D721Med (cell line): ENCODE data around the gene TM4SF1.

Source experiments
- DNase-seq: peaks from one replicate; pipeline ENCODE4 v3.0.0; 2011; ENCODE audit warnings: low spot score; ENCODE audit not compliant: insufficient read length
- FAIRE-seq: peaks from 2 replicates; lab custom pipeline; 2011; peaks lifted over from hg19 to GRCh38; lab: Jason Lieb, UNC
- CTCF ChIP-seq: IDR thresholded peaks from 2 replicates; pipeline ENCODE4 v1.5.1; 2012; ENCODE audit warnings: mild to moderate bottlenecking, control low read depth; ENCODE audit not compliant: insufficient read depth; ENCODE audit errors: missing control alignments

The TM4SF1 gene

GRCh38 chr3:149415484-149415883, 38.0 kb upstream of the TM4SF1 start:
- FAIRE-seq: no peak

GRCh38 chr3:149414557-149415231, 37.2 kb upstream of the TM4SF1 start:
- FAIRE-seq: no peak
- DNase-seq: no peak
- no peak for TF ChIP-seq CTCF

More at GRCh38 chr3:149415484-149415883, 38.0 kb upstream of the TM4SF1 start:
- no peak for TF ChIP-seq CTCF
- DNase-seq: no peak

- TF ChIP-seq CTCF: no peak
- no peak for FAIRE-seq
- no peak for DNase-seq
Observed at GRCh38 chr3:149411583-149411982, 34.1 kb upstream of the TM4SF1 start.

- no peak for TF ChIP-seq CTCF
- DNase-seq (no peak), FAIRE-seq (no peak)
Observed at GRCh38 chr3:149409351-149409750, 31.9 kb upstream of the TM4SF1 start.

- DNase-seq: no peak
- FAIRE-seq: no peak
- no peak for TF ChIP-seq CTCF
Observed at GRCh38 chr3:149407898-149408297, 30.4 kb upstream of the TM4SF1 start.

- FAIRE-seq: no peak
- no peak for TF ChIP-seq CTCF
- DNase-seq: no peak
Observed at GRCh38 chr3:149406244-149406752, 28.8 kb upstream of the TM4SF1 start.

GRCh38 chr3:149403443-149403842, 26.0 kb upstream of the TM4SF1 start:
- FAIRE-seq (no peak), DNase-seq (no peak)
- TF ChIP-seq CTCF: no peak
